Epithelial cell of esophagus (primary cell): ENCODE results near the gene RET.
A peak's percentile ranks its signal among the peaks of the same experiment; 100 is the strongest.

Experiments used
- DNase-seq: peaks from one replicate; pipeline ENCODE4 v3.0.0; 2010; ENCODE audit warnings: low read depth
- H3K4me3 ChIP-seq: 2 replicates; pipeline ENCODE4 v1.5.1; 2011; ENCODE audit warnings: mild to moderate bottlenecking, low read length, control low read depth
- TF ChIP-seq, protein P1 (sequence below): IDR thresholded peaks from 2 replicates; pipeline ENCODE4 v1.5.1; 2011; ENCODE audit warnings: low read depth, mild to moderate bottlenecking, low read length, control low read depth, inconsistent platforms; ENCODE audit not compliant: insufficient read depth; ENCODE audit errors: missing control alignments

Gene RET

GRCh38 chr10:43078175-43078985, 1.5 kb downstream of the RET start:
- TF ChIP-seq, protein P1, sequence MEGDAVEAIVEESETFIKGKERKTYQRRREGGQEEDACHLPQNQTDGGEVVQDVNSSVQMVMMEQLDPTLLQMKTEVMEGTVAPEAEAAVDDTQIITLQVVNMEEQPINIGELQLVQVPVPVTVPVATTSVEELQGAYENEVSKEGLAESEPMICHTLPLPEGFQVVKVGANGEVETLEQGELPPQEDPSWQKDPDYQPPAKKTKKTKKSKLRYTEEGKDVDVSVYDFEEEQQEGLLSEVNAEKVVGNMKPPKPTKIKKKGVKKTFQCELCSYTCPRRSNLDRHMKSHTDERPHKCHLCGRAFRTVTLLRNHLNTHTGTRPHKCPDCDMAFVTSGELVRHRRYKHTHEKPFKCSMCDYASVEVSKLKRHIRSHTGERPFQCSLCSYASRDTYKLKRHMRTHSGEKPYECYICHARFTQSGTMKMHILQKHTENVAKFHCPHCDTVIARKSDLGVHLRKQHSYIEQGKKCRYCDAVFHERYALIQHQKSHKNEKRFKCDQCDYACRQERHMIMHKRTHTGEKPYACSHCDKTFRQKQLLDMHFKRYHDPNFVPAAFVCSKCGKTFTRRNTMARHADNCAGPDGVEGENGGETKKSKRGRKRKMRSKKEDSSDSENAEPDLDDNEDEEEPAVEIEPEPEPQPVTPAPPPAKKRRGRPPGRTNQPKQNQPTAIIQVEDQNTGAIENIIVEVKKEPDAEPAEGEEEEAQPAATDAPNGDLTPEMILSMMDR = no peak
- no peak for DNase-seq
- no peak overlapping the region for H3K4me3 ChIP-seq

- TF ChIP-seq, protein P1 = peak; percentile 67
- peak; percentile 41 for DNase-seq
- H3K4me3 ChIP-seq = no peak overlapping the region
Measured at GRCh38 chr10:43078986-43079273, 2.1 kb downstream of the RET start.

GRCh38 chr10:43079856-43080255, 3.0 kb downstream of the RET start:
- TF ChIP-seq, protein P1 = no peak
- no peak for DNase-seq

GRCh38 chr10:43082087-43082486, 5.2 kb downstream of the RET start:
- TF ChIP-seq, protein P1 = no peak
- DNase-seq = no peak
- H3K4me3 ChIP-seq = no peak overlapping the region

More at GRCh38 chr10:43079856-43080255, 3.0 kb downstream of the RET start:
- no peak overlapping the region for H3K4me3 ChIP-seq

GRCh38 chr10:43082746-43083145, 5.9 kb downstream of the RET start:
- no peak overlapping the region for H3K4me3 ChIP-seq
- TF ChIP-seq, protein P1 = no peak
- no peak for DNase-seq

DNA sequence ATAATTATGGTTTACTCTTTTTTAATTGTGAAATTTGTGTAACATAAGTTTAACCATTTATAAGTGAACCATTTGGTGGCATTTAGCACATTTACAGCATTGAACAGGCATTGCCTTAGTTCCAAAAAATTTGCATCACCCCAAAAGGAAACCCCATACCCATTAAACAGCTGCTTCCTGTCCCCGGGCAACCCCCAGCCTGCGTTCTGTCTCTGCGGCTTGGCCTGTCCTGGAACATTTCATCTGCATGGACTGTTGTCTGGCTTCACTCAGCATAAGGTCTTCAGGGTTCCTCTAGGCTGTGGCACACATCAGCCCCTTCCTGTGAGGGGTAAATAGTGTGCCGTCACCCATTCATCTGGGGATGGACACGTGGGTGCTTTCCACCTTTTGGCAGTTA, 6.9 kb downstream of the RET start:
- TF ChIP-seq, protein P1 = no peak
- DNase-seq = no peak
- H3K4me3 ChIP-seq = no peak overlapping the region

DNA sequence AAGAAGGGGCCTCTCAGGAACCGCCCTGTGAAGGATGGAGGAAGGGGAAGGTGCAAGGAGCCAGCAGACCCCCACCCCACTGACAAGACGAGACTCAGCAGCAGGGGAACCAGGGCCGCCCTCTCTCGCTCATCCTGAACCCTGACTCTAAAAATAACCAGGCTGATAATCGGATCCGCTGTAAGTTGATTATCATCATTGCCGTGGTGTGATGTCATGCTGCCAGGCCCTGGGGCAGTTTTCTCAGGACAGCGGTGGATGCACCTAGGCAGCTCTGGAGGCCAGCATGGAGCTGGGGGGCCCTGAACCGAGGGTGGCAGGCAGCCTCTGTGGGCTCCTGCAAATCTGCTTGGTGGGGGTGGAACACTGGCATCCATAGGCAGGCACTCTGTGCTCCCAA, 7.9 kb downstream of the RET start:
- TF ChIP-seq, protein P1 = no peak
- no peak overlapping the region for H3K4me3 ChIP-seq
- no peak for DNase-seq
